Measurements from ENCODE around the gene EFCAB7.
A peak's percentile ranks its signal among the peaks of the same experiment; 100 is the strongest.
"Not testable (repeated sequence)": the region's sequence is repeated elsewhere in the genome, so short reads cannot be mapped to it uniquely, and the experiment has no call there.

The EFCAB7 gene

DNA sequence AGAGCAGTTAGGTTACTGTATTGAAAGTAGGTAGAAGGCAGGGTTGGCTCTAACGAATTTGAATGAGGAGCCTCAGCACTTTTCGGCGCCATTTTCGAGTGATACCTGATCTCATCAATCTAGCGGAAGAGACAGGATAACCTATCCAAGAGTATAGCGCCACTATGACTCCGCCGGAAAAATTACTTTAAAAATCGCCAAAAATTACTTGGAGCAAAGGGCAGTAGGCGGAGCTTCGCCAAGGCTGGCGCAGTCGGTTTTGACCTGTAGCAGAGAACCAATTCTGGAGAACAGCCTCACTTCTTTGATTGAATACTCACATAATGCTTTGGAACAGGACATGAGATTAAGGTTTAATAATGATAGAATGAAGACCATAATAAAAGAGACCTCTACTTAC lies 25.6 kb downstream of the EFCAB7 start:
- DNase-seq: no peak

DNA sequence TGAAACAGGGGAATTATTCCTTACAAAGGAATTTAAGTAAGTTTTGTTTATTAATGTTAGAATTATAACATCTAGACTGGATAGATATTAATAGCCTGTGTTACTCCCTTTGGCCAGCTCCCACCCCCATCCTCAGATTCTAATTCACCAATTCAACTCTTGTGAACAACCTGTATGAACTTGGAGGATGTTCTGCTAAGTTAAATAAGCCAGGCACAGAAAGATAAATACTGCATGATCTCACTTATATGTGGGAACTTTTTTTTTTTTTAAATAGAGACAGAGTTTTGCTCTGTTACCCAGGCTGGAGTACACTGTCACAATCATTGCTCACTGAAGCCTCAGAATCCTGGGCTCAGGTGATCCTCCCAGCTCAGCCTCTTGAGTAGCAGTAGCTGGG lies 32.2 kb downstream of the EFCAB7 start:
- no peak for DNase-seq

DNA sequence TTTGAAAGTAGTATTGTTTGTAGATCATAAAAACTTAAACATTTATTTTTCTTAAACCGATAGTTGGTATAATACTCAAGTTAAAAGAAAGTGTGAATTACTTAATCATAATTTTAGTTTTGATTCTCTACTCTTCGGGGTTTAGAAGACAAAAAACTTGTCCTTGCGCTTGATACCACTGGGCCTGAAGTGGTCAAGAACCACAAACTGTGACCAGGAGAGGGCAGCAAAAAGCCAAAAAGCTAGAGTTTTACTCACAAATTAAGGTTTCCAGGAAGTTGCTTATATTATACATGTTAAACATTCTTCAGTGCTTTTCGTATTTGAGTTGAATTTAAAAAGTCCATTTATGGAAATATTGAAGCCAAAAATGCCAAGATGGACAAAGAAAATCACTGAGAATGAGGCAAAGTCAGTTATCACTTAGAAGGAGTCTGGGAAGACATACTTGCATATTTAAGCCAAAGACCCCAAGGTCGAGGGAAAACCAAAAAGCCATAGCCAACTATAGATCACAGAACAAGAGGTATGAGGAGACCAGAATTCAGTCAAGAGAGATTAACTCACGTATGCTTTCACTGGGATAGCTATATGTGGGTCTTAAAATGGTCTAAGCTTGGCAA lies 34.2 kb downstream of the EFCAB7 start:
- no peak for DNase-seq

DNA sequence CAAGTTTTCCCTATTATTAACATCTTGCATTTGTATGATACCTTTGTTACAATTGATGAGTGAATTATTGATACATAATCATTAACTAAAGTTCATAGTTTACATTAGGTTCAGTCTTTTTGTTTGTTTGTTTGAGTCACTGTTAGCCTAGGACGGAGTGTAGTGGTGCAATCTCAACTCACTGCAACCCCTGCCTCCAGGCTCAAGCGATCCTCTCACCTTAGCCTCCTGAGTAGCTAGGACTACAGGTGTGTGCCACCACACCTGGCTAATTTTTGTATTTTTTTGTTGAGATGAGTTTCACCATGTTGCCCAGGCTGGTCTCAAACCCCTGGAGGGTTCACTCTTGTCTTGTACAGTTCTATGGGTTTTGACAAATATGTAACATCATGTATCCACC lies 36.0 kb downstream of the EFCAB7 start:
- no peak for DNase-seq

DNA sequence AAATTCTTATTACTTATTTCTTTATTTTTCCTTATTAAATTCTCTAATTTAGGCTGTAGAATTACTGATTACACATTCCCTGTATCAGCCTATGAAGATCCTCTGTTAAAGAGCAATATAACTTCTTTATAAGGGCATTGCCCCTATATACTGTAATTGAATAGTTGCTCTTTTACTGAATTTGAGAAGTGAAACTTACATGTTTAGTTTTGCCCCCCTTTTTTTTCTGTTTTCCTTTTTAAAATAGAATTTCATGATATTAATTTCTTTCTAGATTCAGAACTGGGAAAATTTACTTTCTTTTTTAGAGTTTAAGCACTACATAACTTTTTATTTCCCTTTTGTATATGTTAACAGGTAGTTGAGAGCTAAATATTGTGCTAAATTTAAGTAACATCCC lies 40.4 kb downstream of the EFCAB7 start:
- DNase-seq: no peak

DNA sequence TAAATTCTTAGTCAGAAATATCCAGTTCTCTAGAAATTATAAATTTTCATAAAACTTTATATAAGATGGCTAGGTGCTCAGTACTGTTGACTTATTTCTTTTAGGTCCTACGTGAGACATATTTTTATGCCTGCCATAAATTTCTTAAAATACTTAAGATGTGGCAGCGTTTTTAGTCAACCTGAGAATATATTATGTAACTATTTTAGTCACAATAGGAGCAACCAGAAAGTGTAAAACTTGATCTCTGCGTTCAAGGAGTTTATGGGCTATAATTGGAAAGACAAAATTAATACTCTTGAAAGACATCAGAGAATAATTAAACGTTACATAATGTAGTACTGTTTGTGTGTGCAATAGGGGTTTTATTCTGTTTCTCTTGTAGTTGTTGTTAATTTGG lies 45.7 kb downstream of the EFCAB7 start:
- no peak for DNase-seq

DNA sequence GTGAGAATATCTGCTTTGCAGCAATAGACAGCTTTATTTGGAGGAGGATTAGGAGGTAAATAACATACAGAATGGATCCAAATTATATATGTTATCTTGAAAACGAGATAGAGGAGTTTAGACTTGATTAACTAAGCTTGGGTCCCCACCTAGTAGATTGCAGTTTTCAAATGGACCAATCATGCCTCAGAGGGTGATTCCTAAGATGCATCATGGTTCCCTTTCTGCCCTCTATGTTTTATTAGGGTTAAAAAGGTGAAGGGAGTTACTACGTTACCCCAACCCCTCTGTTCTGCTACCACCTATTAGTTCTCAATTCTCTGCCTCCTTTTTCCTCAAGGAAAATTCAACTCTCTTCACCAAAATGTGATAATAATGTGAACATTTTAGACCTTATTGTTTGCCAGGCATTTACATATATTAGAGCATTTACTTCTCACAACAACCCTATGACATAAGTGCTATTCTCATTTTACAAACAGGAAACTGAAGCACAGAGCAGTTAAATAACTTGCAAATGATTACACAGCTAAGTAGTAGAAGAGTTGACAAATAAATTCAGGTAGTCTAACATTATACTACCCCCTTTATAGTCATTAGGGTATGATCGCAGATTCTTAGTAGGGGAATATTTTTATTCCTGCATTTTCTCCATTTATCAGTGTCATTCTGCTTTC lies 46.5 kb downstream of the EFCAB7 start:
- DNase-seq: no peak

DNA sequence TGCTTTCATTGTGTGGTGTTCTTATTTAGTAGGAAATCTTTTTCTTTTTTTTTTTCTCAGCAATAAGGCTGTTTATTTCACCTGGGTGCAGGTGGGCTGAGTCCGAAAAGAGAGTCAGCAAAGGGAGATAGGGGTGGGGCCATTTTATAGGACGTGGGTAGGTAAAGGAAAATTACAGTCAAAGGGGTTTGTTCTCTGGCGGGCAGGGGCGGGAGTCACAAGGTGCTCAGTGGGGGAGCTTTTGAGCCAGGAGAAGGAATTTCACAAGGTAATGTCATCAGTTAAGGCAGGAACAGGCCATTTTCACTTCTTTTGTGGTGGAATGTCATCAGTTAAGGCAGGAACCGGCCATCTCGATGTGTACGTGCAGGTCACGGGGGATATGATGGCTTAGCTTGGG lies 49.4 kb downstream of the EFCAB7 start:
- DNase-seq: not testable (repeated sequence)

DNA sequence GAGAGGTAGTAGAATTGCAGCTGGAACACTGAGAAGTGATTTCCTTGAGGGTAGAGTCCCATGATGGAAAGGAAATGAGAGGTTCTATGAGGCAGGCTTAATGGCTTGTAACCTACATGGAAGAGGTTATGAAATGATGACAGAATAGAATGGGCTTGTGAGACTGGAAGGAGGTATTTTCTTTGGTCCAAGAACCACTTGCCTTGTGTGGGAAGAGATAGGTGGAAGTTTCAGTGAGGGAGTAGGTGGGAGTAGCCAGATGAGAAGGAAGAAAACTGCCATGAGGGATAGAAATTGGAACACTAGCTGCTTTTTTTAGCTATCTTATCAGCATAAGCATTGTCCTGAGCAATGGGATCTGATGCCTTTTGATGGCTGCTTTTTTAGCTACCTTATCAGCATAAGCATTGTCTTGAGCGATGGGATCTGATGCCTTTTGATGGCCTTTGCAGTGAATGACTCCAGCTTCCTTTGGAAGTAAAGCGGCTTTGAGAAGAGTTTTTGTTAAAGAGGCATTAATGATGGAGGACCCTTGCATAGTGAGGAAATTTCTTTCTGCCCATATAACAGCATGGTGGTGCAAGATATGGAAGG lies 51.0 kb downstream of the EFCAB7 start:
- not testable (repeated sequence) for DNase-seq

DNA sequence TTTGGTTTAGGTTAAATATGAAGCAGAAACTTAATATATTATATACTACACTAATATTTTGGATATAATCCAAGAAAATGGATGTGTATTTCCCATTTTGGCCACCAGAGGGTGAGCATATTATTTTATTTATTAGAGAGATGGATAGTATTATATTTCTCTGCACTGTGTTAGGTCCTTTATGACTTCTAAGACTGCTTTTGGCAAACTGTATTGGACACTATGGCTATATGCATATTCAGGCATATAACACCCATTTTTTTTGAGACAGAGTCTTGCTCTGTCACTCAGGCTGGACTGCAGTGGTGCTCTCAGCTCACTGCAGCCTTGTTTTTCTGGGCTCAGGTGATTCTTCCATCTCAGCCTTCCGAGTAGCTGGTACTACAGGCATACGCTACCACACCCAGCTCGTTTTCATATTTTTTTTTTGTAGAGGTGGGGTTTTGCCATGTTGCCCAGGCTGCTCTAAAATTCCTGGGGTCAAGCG lies 52.1 kb downstream of the EFCAB7 start:
- DNase-seq: peak; percentile 17

DNA sequence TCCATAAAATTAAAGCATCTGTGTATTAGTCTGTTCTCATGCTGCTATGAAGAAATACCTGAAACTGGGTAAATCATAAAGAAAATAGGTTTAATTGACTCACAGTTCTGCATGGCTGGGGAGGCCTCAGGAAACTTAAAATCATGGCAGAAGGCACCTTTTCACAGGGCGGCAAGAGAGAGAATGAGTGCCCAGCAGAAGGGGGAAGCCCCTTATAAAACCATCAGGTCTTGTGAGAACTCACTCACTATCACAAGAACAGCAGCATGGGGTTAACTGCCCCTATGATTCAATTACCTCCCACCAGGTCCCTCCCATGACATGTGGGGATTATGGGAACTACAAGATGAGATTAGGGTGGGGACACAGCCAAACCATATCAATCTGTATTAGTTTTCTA lies 63.0 kb downstream of the EFCAB7 start:
- not testable (repeated sequence) for DNase-seq

DNA sequence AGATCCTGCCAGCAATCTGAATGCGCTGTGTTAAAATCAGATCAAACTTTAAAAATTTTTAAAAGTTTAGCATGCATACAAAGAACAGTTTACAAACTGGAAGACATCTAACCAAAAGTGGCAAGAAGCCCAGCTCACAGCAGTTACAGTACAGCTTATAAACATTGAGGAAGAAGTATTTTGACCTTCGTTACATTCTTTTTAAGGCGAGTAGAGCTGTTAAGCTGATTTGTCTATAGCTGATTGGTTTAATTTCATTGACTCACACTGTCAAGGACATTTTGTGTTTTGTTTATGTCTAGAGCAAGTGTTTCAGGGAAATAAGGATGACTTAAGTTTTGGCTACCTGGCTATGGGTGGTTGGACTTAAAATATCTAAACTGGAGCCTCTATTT lies 66.8 kb downstream of the EFCAB7 start:
- no peak for DNase-seq

DNA sequence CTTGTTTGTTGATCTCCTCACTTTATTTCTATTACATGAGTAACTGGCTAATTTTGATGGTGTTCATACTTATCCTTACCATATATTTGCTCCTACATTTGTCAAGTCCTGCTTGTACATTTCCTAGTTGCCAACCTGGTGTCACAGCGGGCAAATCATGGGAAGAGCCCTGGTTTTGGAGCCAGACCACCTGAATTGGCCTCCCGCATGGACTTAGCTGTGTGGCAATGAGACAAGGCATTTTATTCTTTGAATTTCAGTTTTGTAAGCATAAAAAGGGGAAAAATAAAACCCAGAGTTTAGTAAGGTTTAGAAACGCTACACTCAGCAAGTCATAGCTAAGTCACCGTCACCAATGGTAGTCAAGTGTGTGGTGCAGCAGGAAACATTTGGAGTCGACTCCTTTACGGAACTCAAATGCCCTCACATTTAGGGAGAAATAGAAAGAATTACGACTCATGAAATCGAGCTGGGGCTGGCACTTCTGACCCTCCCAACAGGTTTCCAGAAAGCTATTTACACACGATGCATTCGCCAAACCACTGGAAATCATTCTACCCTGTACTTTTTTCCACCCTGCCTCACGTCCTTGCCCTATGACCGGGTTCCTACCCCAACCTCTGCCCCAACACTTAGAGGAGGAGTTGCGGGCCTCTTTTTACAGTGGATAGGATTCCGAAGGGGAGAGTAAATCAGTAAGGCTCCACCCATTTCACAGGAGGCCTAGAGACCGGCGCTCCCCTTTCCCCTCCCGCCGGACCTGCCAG lies 69.4 kb downstream of the EFCAB7 start:
- no peak for DNase-seq

DNA sequence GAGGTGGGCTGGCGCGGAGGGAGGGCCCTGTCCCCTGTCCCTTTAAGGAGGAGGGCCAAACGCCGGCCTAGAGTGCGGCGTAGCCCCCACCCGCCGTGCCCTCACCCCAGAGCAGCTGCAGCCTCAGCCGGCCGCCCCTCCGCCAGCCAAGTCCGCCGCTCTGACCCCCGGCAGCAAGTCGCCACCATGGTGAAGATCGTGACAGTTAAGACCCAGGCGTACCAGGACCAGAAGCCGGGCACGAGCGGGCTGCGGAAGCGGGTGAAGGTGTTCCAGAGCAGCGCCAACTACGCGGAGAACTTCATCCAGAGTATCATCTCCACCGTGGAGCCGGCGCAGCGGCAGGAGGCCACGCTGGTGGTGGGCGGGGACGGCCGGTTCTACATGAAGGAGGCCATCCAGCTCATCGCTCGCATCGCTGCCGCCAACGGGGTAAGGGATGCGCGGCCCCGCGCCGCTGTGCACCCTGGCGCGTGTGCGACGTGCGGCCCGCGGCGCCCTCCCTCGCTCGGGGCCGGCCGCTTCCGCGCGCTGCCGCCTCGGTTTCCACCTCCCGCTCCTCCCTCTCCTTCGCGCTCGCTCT lies 70.1 kb downstream of the EFCAB7 start, which contains the start of gene PGM1:
PGM1 (plus strand) TSS at position 109 of the 583 bp plus-strand sequence; CDS start at position 187, 78 bp downstream.
- peak; percentile 39 for DNase-seq

DNA sequence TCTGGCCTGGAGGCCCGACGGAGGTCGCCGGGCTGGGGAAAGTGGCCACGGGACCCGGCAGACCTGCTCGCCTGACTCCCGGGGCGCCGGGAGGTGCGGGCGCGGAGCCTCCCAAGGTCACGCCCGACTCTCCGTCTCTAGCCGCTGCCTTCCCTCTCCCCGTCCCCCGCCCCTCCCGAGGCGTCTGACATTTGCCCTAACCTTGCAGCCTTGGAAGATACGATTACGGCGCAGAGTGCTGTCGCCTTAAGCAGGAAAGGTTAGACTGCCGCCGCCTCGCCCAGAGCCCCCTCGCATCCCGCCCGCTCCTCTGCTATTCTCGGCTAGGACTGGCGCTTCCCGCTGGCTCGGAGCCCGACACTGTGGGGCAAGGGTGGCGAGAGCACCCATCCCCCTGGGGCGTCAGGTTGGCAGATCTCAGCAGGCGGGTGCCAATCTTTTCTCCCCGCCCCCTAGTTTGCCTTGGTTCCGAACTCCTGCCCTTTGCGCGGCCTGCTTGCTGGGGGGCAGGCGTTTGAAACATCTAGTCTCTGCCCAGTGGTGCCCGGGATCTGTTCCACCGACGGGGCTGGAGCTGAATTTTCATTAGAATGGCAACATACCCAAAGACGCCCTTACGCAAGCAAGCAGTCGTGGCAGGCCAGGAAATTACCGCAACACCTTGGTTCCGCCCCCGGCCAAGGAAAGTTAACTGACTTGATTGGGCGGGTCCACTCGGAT lies 70.7 kb downstream of the EFCAB7 start:
- peak; percentile 27 for DNase-seq

DNA sequence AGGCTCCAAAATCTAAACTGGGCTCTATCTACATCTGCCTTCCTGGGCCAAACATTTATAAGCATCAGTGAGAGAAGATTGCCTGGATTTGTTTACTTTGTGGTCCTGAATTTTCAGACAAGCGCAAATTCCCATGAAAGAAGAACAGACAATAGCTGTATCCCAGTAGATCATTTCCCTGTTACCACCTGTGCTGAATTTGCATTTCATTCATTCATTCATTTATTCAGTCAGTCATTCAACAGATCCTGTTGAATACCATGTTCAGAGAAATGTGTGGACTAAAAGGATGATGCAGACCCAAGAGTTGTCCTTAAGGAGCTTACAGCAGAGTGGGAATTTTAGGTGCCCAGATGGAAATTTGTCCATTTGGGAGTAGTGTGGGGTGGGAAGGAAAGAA lies 72.1 kb downstream of the EFCAB7 start:
- DNase-seq: no peak

DNA sequence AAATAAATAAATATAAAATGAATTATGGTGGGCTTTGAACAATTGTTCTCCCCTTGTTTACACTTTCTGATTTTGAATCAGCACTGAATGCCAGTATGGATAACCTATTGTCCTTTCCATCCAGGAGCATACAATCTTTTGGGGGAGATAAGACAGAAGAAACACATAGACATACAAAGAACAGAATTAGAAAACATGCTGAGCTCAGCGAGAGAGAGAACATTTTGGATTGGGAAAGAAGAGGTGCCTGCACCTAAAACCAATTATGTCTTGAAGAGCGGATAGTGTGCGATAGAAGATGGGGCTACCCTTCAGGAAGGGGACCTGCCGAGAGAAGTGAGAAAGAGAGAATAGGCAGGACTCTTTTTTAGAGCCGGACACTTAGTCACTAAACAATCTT lies 76.5 kb downstream of the EFCAB7 start:
- DNase-seq: no peak

DNA sequence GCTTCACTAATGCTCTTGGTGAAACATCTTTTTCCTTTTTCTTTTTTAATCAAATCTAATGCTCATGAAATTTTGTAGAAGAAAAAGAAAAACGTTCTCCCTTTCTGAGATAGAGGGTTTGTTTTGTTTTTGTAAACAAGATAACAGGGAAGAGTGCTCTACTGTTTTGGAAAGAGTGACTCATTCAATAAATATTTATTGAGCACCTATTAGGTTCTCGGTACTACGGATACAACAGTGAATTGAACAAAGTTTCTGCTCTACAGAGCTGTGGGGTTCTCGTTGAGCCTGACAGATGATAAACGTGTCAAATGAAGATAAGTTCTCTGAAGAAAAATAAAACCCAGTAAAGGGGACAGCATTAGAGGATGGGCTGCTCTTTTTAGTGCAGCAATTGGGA lies 76.9 kb downstream of the EFCAB7 start:
- DNase-seq: no peak

DNA sequence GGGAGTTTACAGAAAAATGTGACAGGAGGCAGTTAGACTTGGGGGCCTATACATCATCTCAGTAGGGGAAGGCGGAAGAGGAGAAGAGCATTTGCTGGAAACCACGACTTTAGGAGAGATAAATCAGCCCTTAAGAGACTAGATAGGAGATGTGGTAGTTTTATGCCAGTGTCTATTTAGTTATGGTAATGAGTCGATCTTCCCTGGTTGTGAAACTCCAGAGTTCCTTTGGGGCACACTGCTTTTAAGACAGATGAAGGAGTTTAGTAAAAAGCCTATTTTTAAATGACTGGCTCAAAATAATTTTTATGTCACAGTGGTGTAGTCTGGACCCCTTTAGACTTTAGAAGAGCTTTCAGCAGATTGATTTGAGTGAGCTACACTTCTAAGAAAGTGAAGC lies 77.7 kb downstream of the EFCAB7 start:
- DNase-seq: no peak

DNA sequence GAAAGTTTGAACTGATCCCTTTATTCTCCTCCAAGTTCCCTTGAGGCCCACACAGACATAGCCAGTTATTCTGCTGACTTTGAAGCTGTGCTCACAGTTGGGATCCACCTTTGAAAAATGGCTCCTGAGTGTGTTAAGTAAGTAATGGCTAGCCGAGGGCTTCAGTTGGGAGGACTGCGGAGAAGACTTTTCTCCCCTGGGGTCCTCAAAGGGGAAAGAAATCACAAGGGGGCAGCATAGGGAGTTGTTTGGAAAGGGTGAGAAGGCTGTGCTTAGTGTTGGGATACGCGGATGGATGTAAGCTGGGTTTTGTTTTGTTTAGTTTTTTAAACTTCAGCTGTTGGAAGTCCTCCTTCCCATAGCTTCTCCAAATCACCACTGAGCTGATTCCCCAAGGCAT lies 78.1 kb downstream of the EFCAB7 start:
- no peak for DNase-seq

DNA sequence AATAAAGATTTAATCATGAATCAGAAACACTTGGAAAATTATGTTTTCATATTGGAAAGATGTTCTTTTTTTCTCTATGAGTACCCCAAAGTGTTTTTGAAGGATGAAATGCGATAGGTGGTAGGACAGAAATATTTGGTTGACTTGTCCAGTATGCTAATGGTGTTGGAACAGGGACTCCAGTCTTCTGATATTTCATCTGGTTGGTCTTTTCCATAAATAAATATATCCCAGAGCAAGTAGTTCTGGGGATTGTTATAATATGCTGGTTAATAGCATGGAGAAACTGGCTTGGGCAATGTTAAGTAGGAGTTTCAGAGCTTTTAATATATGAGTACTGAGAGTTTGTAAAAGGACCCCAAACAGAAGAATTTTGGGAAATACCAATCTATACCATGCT lies 78.6 kb downstream of the EFCAB7 start:
- DNase-seq: no peak

DNA sequence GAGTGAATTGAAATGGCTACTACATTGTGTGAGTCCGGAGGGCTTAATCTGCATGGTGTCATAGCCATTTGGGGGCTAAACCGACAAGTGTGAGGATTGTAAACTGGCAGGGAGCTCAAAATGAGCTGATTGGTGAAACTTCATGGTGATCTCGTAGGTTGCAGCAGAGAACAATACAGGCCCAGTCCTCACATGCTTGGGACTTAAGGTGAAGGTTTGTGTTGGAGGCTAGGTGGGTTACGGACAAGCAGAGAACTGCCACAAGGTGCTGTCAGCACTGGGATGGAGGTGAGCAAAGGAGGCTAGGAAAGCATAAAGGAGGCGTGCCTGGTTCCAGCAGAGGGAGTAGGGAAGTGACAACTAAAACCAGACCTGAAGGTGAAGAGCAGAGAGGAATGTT lies 79.3 kb downstream of the EFCAB7 start:
- no peak for DNase-seq

DNA sequence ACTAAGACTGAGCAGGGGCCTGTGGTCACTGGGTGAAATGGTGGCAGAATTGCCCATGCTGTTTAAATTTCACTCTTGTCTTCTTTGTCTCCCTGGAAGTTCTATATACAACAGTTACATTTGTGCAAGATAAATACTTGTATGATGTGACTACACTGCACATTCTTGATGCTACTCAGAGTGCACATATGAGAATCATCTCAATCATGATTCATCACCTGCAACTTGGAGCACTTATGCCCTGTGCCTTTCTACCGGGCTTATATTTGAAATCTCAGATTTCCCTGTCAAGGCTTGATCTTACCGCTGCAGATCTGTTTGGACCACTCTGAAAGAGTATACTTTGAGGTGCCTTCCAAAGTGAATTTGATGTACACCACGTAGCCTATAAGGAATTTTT lies 80.5 kb downstream of the EFCAB7 start:
- no peak for DNase-seq

Data from DMS79 treated with DMSO at 0.1 percent for 48 hours (cell line).